Smooth muscle cell (in vitro differentiated cells): ENCODE measurements around the gene ERBB2. TPM values are rescaled to one million over a fixed set of nuclear protein-coding genes. Genes with fewer than 3 reads are reported as not detected.

Experiments used
- DNase-seq: peaks from one replicate; lab custom pipeline; 2025; ENCODE audit not compliant: unreplicated experiment; lab: John Stamatoyannopoulos, UW
- H2AFZ ChIP-seq: fragments of 200-600 bp; sonication (generic); 2 replicates; pipeline ENCODE4 v1.6.0; 2016; ENCODE audit warnings: antibody characterized with exemption, low read depth, mild to moderate bottlenecking
- H3F3A ChIP-seq: fragments of 200-600 bp; sonication (generic); 2 replicates; pipeline ENCODE4 v1.6.0; 2017; ENCODE audit warnings: antibody characterized with exemption, low read depth
- H3K27ac ChIP-seq: fragments of 200-600 bp; sonication (generic); 2 replicates; pipeline ENCODE4 v1.5.1; 2016; ENCODE audit warnings: low read depth, mild to moderate bottlenecking
- H3K27me3 ChIP-seq: fragments of 200-600 bp; sonication (generic); 2 replicates; pipeline ENCODE4 v1.6.1; 2016; ENCODE audit warnings: low read depth, mild to moderate bottlenecking
- H3K36me3 ChIP-seq: fragments of 200-600 bp; sonication (generic); 2 replicates; pipeline ENCODE4 v1.5.1; 2016; ENCODE audit warnings: low read depth
- H3K4me1 ChIP-seq: fragments of 200-600 bp; sonication (generic); 2 replicates; pipeline ENCODE4 v1.5.1; 2016; ENCODE audit warnings: low read depth
- H3K4me2 ChIP-seq: fragments of 200-600 bp; sonication (generic); 2 replicates; pipeline ENCODE4 v1.6.0; 2016; ENCODE audit warnings: mild to moderate bottlenecking
- H3K4me3 ChIP-seq: fragments of 200-600 bp; sonication (generic); 2 replicates; pipeline ENCODE4 v1.5.1; 2016; ENCODE audit warnings: mild to moderate bottlenecking
- H3K79me2 ChIP-seq: fragments of 200-600 bp; sonication (generic); 2 replicates; pipeline ENCODE4 v1.6.0; 2016; ENCODE audit warnings: low read depth, mild to moderate bottlenecking
- H3K9ac ChIP-seq: fragments of 200-600 bp; sonication (generic); 2 replicates; pipeline ENCODE4 v1.6.0; 2016; ENCODE audit warnings: low read depth
- H3K9me3 ChIP-seq: fragments of 200-600 bp; sonication (generic); replicated peaks from 2 replicates; pipeline ENCODE4 v1.5.1; 2016; ENCODE audit warnings: low read depth
- H4K20me1 ChIP-seq: fragments of 200-600 bp; sonication (generic); 2 replicates; pipeline ENCODE4 v1.6.0; 2016; ENCODE audit warnings: low read depth
- WGBS: methylation state at CpG from one replicate; pipeline ENCODE4 v1.1.7; 2016; ENCODE audit warnings: low lambda C conversion rate; 5-methylcytosine and 5-hydroxymethylcytosine counted together
- polyA plus RNA-seq: library from polyadenylated mRNA; unstranded; fragments of >200 nt; fragmentation: Nextera tagmentation; extraction: Ambion mirVana; gene quantifications from 2 replicates; pipeline ENCODE4 v1.2.1, GENCODE V29; 2016
- total RNA-seq: library from RNA; depleted of rRNA; stranded (reverse); fragments of >200 nt; gene quantifications from 2 replicates; pipeline ENCODE4 v1.2.3, GENCODE V29; 2014
- TF ChIP-seq, protein P1 (sequence below): fragments of 200-600 bp; sonication (generic); IDR thresholded peaks from 2 replicates; pipeline ENCODE4 v1.5.1; 2017; ENCODE audit warnings: borderline replicate concordance, mild to moderate bottlenecking, antibody characterized with exemption; ENCODE audit not compliant: insufficient read depth, poor library complexity, severe bottlenecking

Gene ERBB2
- total and polyA plus RNA-seq, 2 experiments from 2014 or later, result 49.4 to 53.6 TPM

DNA sequence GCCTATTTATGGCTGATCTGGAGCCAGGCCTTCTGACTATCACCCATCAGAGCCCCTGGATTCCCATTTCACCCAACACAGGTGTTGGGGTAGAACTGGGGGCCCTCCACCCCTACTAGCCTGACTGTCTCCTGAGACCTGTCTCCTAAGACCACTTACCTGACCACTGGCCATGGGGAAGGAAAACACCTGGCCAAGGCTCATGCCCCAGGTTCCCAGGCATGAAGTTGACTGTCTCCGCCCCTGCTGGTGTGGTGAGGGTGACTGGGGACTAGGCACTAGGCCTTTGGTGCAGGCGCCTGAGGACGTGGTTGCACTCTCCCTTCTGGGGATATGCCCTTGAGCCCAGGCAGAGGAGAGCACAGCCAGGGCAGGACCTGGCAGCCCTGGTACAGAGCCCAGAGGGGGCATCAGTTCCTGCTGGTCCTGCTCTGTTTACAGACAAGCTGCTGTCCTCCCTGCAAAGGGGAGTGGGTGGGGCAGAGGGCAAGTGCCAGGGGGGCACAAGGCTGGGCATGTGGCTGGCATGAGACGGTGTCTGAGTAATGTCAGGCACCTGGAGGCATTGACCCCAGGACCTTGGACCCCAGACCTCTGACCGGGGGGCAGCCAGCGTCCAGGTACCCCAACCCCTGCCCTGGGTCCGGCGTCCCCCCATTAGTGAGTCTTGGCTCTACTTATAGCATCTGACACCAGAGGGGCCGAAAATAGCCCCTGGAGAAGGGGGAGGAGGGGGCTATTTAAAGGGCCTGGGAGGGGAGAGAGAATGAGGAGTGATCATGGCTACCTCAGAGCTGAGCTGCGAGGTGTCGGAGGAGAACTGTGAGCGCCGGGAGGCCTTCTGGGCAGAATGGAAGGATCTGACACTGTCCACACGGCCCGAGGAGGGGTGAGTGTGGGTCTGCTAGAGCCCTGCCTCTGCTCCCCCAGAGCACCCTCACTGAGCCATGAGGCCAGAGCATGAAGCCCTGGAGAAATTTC, 35.0 kb upstream of the ERBB2 start, which contains the start of gene TCAP:
Gene TCAP, plus strand, starts transcription at position 769 of the 981 bp plus-strand sequence. Its CDS starts 11 bp downstream, at position 780.
- Histone ChIP-seq H2AFZ (no peak within 1 kb of the TSS), H3K36me3 (no peaks in the 10 kb centered on the region), H3K4me3 (no peak within 1 kb of the TSS), H3K4me2 (no peak within 1 kb of the TSS), H3F3A (no peaks in the 10 kb centered on the region), H3K4me1 (peaks cover 10% of the 10 kb centered on the region), H3K79me2 (no peaks in the 10 kb centered on the region), H4K20me1 (peaks cover 6% of the 10 kb centered on the region), H3K27ac (no peak within 1 kb of the TSS), H3K27me3 (peaks cover 46% of the 10 kb centered on the region), H3K9ac (no peak within 1 kb of the TSS), H3K9me3 (no peaks in the 10 kb centered on the region)
- TF ChIP-seq, protein P1, sequence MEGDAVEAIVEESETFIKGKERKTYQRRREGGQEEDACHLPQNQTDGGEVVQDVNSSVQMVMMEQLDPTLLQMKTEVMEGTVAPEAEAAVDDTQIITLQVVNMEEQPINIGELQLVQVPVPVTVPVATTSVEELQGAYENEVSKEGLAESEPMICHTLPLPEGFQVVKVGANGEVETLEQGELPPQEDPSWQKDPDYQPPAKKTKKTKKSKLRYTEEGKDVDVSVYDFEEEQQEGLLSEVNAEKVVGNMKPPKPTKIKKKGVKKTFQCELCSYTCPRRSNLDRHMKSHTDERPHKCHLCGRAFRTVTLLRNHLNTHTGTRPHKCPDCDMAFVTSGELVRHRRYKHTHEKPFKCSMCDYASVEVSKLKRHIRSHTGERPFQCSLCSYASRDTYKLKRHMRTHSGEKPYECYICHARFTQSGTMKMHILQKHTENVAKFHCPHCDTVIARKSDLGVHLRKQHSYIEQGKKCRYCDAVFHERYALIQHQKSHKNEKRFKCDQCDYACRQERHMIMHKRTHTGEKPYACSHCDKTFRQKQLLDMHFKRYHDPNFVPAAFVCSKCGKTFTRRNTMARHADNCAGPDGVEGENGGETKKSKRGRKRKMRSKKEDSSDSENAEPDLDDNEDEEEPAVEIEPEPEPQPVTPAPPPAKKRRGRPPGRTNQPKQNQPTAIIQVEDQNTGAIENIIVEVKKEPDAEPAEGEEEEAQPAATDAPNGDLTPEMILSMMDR, result no peak
- 70% methylated on average over 15 of the region's 15 CpGs for WGBS
- DNase-seq, result no peak

DNA sequence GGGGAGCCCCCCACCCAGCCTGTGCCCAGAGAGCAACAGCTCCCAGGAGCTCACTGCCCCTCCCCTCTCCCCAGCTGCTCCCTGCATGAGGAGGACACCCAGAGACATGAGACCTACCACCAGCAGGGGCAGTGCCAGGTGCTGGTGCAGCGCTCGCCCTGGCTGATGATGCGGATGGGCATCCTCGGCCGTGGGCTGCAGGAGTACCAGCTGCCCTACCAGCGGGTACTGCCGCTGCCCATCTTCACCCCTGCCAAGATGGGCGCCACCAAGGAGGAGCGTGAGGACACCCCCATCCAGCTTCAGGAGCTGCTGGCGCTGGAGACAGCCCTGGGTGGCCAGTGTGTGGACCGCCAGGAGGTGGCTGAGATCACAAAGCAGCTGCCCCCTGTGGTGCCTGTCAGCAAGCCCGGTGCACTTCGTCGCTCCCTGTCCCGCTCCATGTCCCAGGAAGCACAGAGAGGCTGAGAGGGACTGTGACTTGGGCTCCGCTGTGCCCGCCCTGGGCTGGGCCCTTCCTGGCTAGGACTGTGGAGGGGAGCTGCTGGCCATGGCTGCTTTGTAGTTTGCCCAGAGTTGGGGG, 34.1 kb upstream of the ERBB2 start:
- TF ChIP-seq, protein P1, result no peak
- H3K4me3 ChIP-seq, result no peak overlapping the region
- no peaks in the 10 kb centered on the region for H3K79me2 ChIP-seq
- DNase-seq, result no peak
- no peak overlapping the region for H2AFZ ChIP-seq
- H3K27ac ChIP-seq, result no peak overlapping the region
- WGBS, result 66% methylated on average over 17 of the region's 17 CpGs
- no peak overlapping the region for H3K9ac ChIP-seq
- no peak overlapping the region for H3K4me2 ChIP-seq
- peaks cover 10% of the 10 kb centered on the region for H3K4me1 ChIP-seq
- H3F3A ChIP-seq, result no peaks in the 10 kb centered on the region
- peaks cover 55% of the 10 kb centered on the region for H3K27me3 ChIP-seq
- no peaks in the 10 kb centered on the region for H3K9me3 ChIP-seq
- H3K36me3 ChIP-seq, result no peaks in the 10 kb centered on the region
- H4K20me1 ChIP-seq, result peaks cover 6% of the 10 kb centered on the region

DNA sequence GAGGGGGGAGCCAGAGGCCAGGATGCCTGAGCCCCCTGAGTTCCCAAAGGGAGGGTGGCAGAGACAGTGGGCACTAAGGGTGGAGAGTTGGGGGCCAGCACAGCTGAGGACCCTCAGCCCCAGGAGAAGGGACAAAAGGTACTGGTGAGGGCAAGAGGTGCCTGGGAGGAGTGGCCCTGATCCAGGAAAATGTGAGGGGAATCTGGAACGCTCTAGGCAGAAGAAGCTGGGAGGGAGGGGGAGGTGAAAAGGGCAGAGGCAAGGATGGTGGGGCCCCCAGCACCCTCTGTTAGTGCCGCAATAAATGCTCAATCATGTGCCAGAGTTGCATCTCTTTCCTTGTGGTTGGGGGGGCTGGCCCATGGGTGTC, 33.6 kb upstream of the ERBB2 start:
- no peak overlapping the region for H3K9ac ChIP-seq
- peaks cover 10% of the 10 kb centered on the region for H3K4me1 ChIP-seq
- WGBS, result no CpG with 5 or more reads among the region's 2 CpGs
- H3K9me3 ChIP-seq, result no peaks in the 10 kb centered on the region
- no peaks in the 10 kb centered on the region for H3K79me2 ChIP-seq
- no peak for DNase-seq
- H3K36me3 ChIP-seq, result no peaks in the 10 kb centered on the region
- H3K4me2 ChIP-seq, result no peak overlapping the region
- no peak overlapping the region for H3K27ac ChIP-seq
- H3F3A ChIP-seq, result no peaks in the 10 kb centered on the region
- peaks cover 6% of the 10 kb centered on the region for H4K20me1 ChIP-seq
- H3K27me3 ChIP-seq, result peaks cover 58% of the 10 kb centered on the region
- no peak overlapping the region for H2AFZ ChIP-seq
- TF ChIP-seq, protein P1, result no peak
- H3K4me3 ChIP-seq, result no peak overlapping the region
